IMR-90 (cell line): ENCODE measurements around the gene DNAJB4. TPM values are rescaled to one million over a fixed set of nuclear protein-coding genes. Genes with fewer than 3 reads are reported as not detected.

Source experiments
- ATAC-seq: fragments of 200-7000 bp; cut with Tn5 transposase; 2 replicates; pipeline ENCODE4 v1.9.1; 2020; ENCODE audit warnings: low read depth, mild to moderate bottlenecking, moderate library complexity
- BruUV-seq: library from RNA; stranded (reverse); fragments of 400-500 nt; replicated peaks from 2 replicates; lab custom pipeline; 2021; lab: Mats Ljungman, UMichigan
- CTCF ChIA-PET: fragments of 300-600 bp; formaldehyde crosslinking; extraction: SDS; loops from one replicate; lab custom pipeline; 2021; ENCODE audit warnings: antibody characterized with exemption; lab: Yijun Ruan, JAX
- POLR2A ChIA-PET: fragments of 300-600 bp; sonication (Branson Sonifier 250); formaldehyde crosslinking; loops from one replicate; lab custom pipeline; 2022; ENCODE audit warnings: antibody characterized with exemption; ENCODE audit not compliant: unreplicated experiment; lab: Charles Lee
- DNase-seq: peaks from one replicate; pipeline ENCODE4 v3.0.0; 2013
- H2AFZ ChIP-seq: replicated peaks from 2 replicates; pipeline ENCODE3; 2013; ENCODE audit warnings: low read length, mild to moderate bottlenecking; ENCODE audit not compliant: poor library complexity
- H2AK5ac ChIP-seq: 2 replicates; pipeline ENCODE4 v1.6.1; 2013; ENCODE audit warnings: low read depth, low read length, inconsistent platforms
- H2AK9ac ChIP-seq: replicated peaks from 2 replicates; pipeline ENCODE3; 2013; ENCODE audit warnings: mild to moderate bottlenecking, low read depth, low read length, moderate library complexity; ENCODE audit not compliant: poor library complexity
- H2BK120ac ChIP-seq: 2 replicates; pipeline ENCODE4 v1.6.1; 2013; ENCODE audit warnings: low read depth, low read length, inconsistent platforms
- H2BK15ac ChIP-seq: 3 replicates; pipeline ENCODE4 v1.6.1; 2013; ENCODE audit warnings: low read depth, low read length, inconsistent platforms
- H2BK20ac ChIP-seq: 2 replicates; pipeline ENCODE4 v1.6.1; 2013; ENCODE audit warnings: low read depth, mild to moderate bottlenecking, inconsistent platforms, low read length, moderate library complexity
- H2BK5ac ChIP-seq: 2 replicates; pipeline ENCODE4 v1.6.1; 2013; ENCODE audit warnings: mild to moderate bottlenecking, low read depth, low read length, inconsistent platforms; ENCODE audit not compliant: poor library complexity, severe bottlenecking
- H3K14ac ChIP-seq: replicated peaks from 2 replicates; pipeline ENCODE4 v1.6.1; 2013; ENCODE audit warnings: low read depth, low read length, inconsistent platforms
- H3K18ac ChIP-seq: 2 replicates; pipeline ENCODE4 v1.6.1; 2013; ENCODE audit warnings: low read depth, low read length, control low read depth
- H3K23ac ChIP-seq: 2 replicates; pipeline ENCODE4 v1.6.1; 2013; ENCODE audit warnings: low read depth, low read length, inconsistent platforms
- H3K27ac ChIP-seq: 2 replicates; pipeline ENCODE4 v1.5.1; 2013; ENCODE audit warnings: mild to moderate bottlenecking, control low read depth, low read length; ENCODE audit not compliant: insufficient read depth
- H3K27me3 ChIP-seq: 2 replicates; pipeline ENCODE4 v1.6.1; 2013; ENCODE audit warnings: low read length; ENCODE audit not compliant: control insufficient read depth, insufficient read depth
- H3K36me3 ChIP-seq: 2 replicates; pipeline ENCODE4 v1.6.1; 2013; ENCODE audit warnings: low read length, mixed read lengths; ENCODE audit not compliant: control insufficient read depth, insufficient read depth
- H3K4ac ChIP-seq: 2 replicates; pipeline ENCODE4 v1.6.1; 2013; ENCODE audit warnings: low read depth, low read length, inconsistent platforms
- H3K4me1 ChIP-seq: 2 replicates; pipeline ENCODE4 v1.6.1; 2013; ENCODE audit warnings: low read length, mixed read lengths; ENCODE audit not compliant: control insufficient read depth, insufficient read depth
- H3K4me2 ChIP-seq: 2 replicates; pipeline ENCODE4 v1.6.1; 2013; ENCODE audit warnings: low read depth, mild to moderate bottlenecking, control low read depth, low read length, moderate library complexity
- H3K4me3 ChIP-seq: 2 replicates; pipeline ENCODE4 v1.5.1; 2013; ENCODE audit warnings: low read depth, mild to moderate bottlenecking, control low read depth, low read length, moderate library complexity; ENCODE audit not compliant: insufficient read depth
- H3K56ac ChIP-seq: 2 replicates; pipeline ENCODE4 v1.6.1; 2013; ENCODE audit warnings: low read length, inconsistent platforms; ENCODE audit not compliant: insufficient read depth; ENCODE audit errors: extremely low read depth
- H3K79me1 ChIP-seq, 2 experiments: 2 replicates each; pipeline ENCODE4 v1.6.1; 2013; ENCODE audit warnings: low read length in 2 of 2, inconsistent platforms in 1 of 2, low read depth in 1 of 2
- H3K9ac ChIP-seq: 2 replicates; pipeline ENCODE4 v1.6.1; 2013; ENCODE audit warnings: low read depth, low read length, control low read depth
- H3K9me1 ChIP-seq: 2 replicates; pipeline ENCODE4 v1.6.1; 2013; ENCODE audit warnings: low read length, inconsistent platforms; ENCODE audit not compliant: insufficient read depth
- H3K9me3 ChIP-seq: 2 replicates; pipeline ENCODE4 v1.6.1; 2013; ENCODE audit warnings: low read length; ENCODE audit not compliant: control insufficient read depth, insufficient read depth
- H4K20me1 ChIP-seq: 2 replicates; pipeline ENCODE4 v1.6.1; 2013; ENCODE audit warnings: low read length, inconsistent platforms; ENCODE audit not compliant: insufficient read depth
- H4K5ac ChIP-seq: 2 replicates; pipeline ENCODE4 v1.6.1; 2013; ENCODE audit warnings: mild to moderate bottlenecking, low read depth, low read length, control low read depth
- H4K8ac ChIP-seq, 2 experiments: 2 replicates each; pipeline ENCODE4 v1.6.1; 2013; ENCODE audit warnings: low read depth in 2 of 2, low read length in 2 of 2, control low read depth in 1 of 2, inconsistent platforms in 1 of 2
- H4K91ac ChIP-seq: 2 replicates; pipeline ENCODE4 v1.6.1; 2013; ENCODE audit warnings: low read depth, low read length, inconsistent platforms; ENCODE audit not compliant: insufficient read depth
- CEBPB ChIP-seq: IDR thresholded peaks from 2 replicates; pipeline ENCODE4 v1.6.1; 2012; ENCODE audit warnings: low read depth, low read length, improper control_type of control experiment
- CHD1 ChIP-seq: IDR thresholded peaks from 2 replicates; pipeline ENCODE4 v1.6.1; 2012; ENCODE audit warnings: low read depth, low read length, improper control_type of control experiment
- FOS ChIP-seq: fragments of 150-350 bp; IDR thresholded peaks from 2 replicates; pipeline ENCODE4 v1.6.1; 2016; ENCODE audit warnings: low read depth, low read length
- MXI1 ChIP-seq: IDR thresholded peaks from 2 replicates; pipeline ENCODE4 v1.6.1; 2012; ENCODE audit warnings: low read depth, mild to moderate bottlenecking, low read length, moderate library complexity, borderline replicate concordance
- POLR2A ChIP-seq: IDR thresholded peaks from 2 replicates; pipeline ENCODE4 v1.6.1; 2012; ENCODE audit warnings: mild to moderate bottlenecking, low read depth, low read length
- RCOR1 ChIP-seq: IDR thresholded peaks from 2 replicates; pipeline ENCODE4 v1.6.1; 2012; ENCODE audit warnings: mild to moderate bottlenecking, low read length, improper control_type of control experiment; ENCODE audit not compliant: insufficient replicate concordance
- SMC3 ChIP-seq: fragments of 150-350 bp; IDR thresholded peaks from 2 replicates; pipeline ENCODE4 v1.6.1; 2016; ENCODE audit warnings: low read depth, mild to moderate bottlenecking, antibody characterized with exemption, low read length, moderate library complexity
- WGBS, 2 experiments: methylation state at CpG; one replicate each; pipeline versions ENCODE4 v1.1.5 to v1.1.7; 2013; ENCODE audit warnings: missing lambda C conversion rate in 2 of 2; ENCODE audit not compliant: insufficient read length in 1 of 2; ENCODE audit errors: extremely low coverage in 2 of 2; 5-methylcytosine and 5-hydroxymethylcytosine counted together
- dilution Hi-C: fragments of 300-500 bp; cut with HindIII; formaldehyde crosslinking; loops from one replicate; pipeline ENCODE4 v1.14.3; 2018; ENCODE audit warnings: low sequenced_read_pairs; ENCODE audit not compliant: unreplicated experiment
- in situ Hi-C: fragments of 300-500 bp; cut with MboI; formaldehyde crosslinking; loops from 3 replicates; pipeline ENCODE4 v1.14.3; 2019; ENCODE audit warnings: low sequenced_read_pairs, inconsistent platforms, mixed read lengths
- intact Hi-C: fragments of 100-400 bp; cut with micrococcal nuclease; formaldehyde crosslinking; loops from 2 replicates; pipeline ENCODE4 v1.10.0; 2022
- polyA plus RNA-seq, 3 experiments: library from polyadenylated mRNA; depleted of rRNA; stranded (reverse); fragments of >200 nt; gene quantifications; 2 replicates each; pipeline ENCODE4 v1.2.3, GENCODE V29; 2012; ENCODE audit warnings: low replicate concordance in 1 of 3
- total RNA-seq: library from RNA; depleted of rRNA; stranded (reverse); fragments of >200 nt; gene quantifications from 2 replicates; pipeline ENCODE4 v1.2.3, GENCODE V29; 2012
- TF ChIP-seq, protein P1 (sequence below): fragments of 150-350 bp; IDR thresholded peaks from 2 replicates; pipeline ENCODE4 v1.6.1; 2017; ENCODE audit warnings: mild to moderate bottlenecking, antibody characterized with exemption, low read length, low read depth
- TF ChIP-seq, protein P2 (sequence below): conservative IDR thresholded peaks from 2 replicates; pipeline ENCODE4 v1.5.1; 2012; ENCODE audit warnings: mild to moderate bottlenecking, low read depth, low read length, improper control_type of control experiment

Gene DNAJB4
- total and polyA plus RNA-seq, 2 of the 4 experiments (the other 2 are of a cell fraction) = 30.6 to 31.0 TPM

DNA sequence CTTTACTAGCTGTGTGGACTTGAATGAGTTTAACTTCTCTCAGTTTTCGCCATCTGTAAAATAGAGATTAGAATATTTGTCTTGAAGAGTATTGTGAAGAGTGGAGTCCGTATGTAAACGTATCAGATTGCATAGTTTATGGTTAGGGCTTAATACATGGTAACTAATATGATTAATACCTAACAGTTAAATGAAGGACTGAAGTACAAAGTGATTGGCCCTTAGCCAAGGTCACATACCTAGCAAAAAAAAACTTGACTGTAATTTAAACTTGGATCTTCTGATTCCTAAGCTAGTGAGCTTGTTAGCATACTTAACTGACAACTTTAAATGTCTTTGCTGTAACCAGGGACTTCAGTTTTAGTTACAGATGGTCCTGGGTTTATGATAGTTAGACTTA, 42.9 kb downstream of the DNAJB4 start:
- Histone ChIP-seq H2AK5ac (no peak overlapping the region), H4K8ac (no peak overlapping the region), H3K4ac (no peak overlapping the region), H3K9me3 (0 out of 2 replicates have a peak, but pooled peaks cover 3% of the 10 kb centered on the region), H4K91ac (no peak overlapping the region), H3K4me1 (no peaks in the 10 kb centered on the region), H4K5ac (no peak overlapping the region), H3K4me3 (no peak overlapping the region), H3K14ac (no peak overlapping the region), H2AK9ac (no peak overlapping the region), H2BK15ac (no peak overlapping the region), H3K18ac (no peak overlapping the region), H2BK120ac (no peak overlapping the region), H2BK5ac (no peak overlapping the region), H3K36me3 (no peaks in the 10 kb centered on the region), H3K27ac (no peak overlapping the region), H2BK20ac (no peak overlapping the region), H2AFZ (no peak overlapping the region), H3K9ac (no peak overlapping the region), H3K56ac (no peak overlapping the region), H3K27me3 (peaks cover 23% of the 10 kb centered on the region), H3K4me2 (no peak overlapping the region), H4K20me1 (no peaks in the 10 kb centered on the region), H3K9me1 (no peaks in the 10 kb centered on the region), H3K79me1 (no peaks in the 10 kb centered on the region), H3K23ac (no peak overlapping the region)
- ATAC-seq = no peak
- DNase-seq = no peak
- WGBS, 2 experiments = no CpG with 5 or more reads among the region's 3 CpGs
- ChIA-PET POLR2A (no interaction called here), CTCF (no interaction called here)
- intact Hi-C loops = no loop called here
- TF ChIP-seq CEBPB = no peak
- TF ChIP-seq RCOR1 = no peak
- TF ChIP-seq CHD1 = no peak
- TF ChIP-seq, protein P1, sequence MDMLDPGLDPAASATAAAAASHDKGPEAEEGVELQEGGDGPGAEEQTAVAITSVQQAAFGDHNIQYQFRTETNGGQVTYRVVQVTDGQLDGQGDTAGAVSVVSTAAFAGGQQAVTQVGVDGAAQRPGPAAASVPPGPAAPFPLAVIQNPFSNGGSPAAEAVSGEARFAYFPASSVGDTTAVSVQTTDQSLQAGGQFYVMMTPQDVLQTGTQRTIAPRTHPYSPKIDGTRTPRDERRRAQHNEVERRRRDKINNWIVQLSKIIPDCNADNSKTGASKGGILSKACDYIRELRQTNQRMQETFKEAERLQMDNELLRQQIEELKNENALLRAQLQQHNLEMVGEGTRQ = no peak
- no peak for TF ChIP-seq SMC3
- no peak for TF ChIP-seq POLR2A
- no peak for TF ChIP-seq FOS
- TF ChIP-seq, protein P2, sequence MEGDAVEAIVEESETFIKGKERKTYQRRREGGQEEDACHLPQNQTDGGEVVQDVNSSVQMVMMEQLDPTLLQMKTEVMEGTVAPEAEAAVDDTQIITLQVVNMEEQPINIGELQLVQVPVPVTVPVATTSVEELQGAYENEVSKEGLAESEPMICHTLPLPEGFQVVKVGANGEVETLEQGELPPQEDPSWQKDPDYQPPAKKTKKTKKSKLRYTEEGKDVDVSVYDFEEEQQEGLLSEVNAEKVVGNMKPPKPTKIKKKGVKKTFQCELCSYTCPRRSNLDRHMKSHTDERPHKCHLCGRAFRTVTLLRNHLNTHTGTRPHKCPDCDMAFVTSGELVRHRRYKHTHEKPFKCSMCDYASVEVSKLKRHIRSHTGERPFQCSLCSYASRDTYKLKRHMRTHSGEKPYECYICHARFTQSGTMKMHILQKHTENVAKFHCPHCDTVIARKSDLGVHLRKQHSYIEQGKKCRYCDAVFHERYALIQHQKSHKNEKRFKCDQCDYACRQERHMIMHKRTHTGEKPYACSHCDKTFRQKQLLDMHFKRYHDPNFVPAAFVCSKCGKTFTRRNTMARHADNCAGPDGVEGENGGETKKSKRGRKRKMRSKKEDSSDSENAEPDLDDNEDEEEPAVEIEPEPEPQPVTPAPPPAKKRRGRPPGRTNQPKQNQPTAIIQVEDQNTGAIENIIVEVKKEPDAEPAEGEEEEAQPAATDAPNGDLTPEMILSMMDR = no peak
- no peak for TF ChIP-seq MXI1
- dilution Hi-C loops = no loop called here
- no TSS peak for BruUV-seq
- in situ Hi-C loops = no loop called here
